ENCODE data around the gene DDX23.

GRCh38 chr12:48800971-48801370, 51.0 kb downstream of the DDX23 start:
- TF ChIP-seq CTCF (IDR thresholded peaks at IDR 0.05) (no peak), POLR2A (IDR thresholded peaks at IDR 0.05) (no peak)
